ENCODE measurements around the gene LAMP1. TPM values are rescaled to one million over a fixed set of nuclear protein-coding genes. Genes with fewer than 3 reads are reported as not detected.
"Not testable (repeated sequence)": the region's sequence is repeated elsewhere in the genome, so short reads cannot be mapped to it uniquely, and the experiment has no call there.

Gene LAMP1
- total RNA-seq, 1 donor from 2014 or later: 211 TPM

DNA sequence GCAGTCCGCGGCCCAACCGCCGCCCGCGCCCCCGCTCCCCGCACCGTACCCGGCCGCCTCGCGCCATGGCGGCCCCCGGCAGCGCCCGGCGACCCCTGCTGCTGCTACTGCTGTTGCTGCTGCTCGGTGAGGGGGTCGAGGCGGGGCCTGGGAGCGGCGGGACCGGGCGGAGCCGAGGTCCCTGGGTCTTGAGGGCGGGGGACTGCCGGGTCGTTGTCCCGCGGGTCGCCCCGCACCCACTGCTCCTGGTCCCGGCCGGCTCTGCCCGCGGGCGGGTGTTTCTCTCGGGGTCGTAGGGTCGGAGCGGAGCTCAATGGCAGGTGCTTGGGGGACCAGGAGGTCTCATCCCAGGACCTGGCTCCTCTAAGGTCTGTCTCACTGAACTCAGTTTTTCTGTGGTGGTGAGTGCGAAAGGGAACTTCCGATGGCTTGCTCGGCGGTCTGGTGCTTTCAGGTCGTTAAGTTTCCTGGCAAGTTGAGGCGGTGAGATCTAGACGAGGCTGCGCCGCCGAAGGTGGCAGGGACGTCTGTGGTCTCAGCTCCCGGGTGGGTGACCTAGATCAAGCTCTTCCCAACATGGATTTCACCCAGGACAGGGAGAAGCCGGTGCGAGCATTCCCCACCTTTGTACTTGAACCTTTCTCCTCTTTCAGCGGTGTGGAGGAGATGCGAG is 467 bp downstream of the LAMP1 start:
- DNase-seq (ENCODE audit: low read depth): no peak

DNA sequence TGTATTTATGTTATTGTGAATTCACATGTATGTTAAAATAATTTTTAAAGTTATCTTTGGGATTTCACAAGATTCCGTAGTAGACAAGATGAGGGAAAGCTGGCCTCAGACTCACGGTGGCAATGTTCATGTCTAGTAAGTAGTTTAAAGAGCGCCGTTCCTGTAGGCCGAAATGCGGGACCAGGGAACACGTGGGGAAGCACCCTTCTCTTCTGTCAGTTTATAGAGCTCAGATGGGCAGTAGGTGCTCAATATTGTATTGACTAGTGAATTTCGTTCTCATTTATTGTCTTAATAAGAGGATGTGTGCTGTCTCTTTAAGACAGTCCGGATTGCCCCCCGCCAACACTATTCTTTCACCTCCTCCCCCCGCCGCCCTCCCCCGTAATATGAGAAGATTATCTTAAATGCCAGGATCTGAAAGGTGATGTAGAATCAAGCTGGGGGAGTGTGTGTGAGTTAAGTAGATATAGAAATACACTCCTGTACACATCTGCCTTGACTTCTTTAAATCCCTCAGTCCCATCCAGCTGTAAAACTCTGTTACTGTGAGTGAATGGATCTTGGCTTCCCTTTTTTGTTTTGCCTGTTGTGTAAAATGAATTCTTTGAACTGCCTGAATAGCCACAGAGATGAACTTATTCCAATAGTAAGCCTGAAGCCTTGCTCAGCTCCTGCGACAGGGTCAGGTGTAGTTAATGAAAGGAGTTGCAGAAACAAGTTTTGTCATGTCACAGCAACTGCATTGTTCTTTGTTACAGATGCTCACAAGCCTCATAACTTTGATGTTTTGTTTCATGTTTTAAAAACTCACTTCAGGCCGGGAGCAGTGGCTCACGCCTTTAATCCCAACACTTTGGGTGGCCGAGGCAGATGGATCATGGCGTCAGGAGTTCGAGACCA is 1.3 kb downstream of the LAMP1 start:
- DNase-seq (ENCODE audit: low read depth): no peak

DNA sequence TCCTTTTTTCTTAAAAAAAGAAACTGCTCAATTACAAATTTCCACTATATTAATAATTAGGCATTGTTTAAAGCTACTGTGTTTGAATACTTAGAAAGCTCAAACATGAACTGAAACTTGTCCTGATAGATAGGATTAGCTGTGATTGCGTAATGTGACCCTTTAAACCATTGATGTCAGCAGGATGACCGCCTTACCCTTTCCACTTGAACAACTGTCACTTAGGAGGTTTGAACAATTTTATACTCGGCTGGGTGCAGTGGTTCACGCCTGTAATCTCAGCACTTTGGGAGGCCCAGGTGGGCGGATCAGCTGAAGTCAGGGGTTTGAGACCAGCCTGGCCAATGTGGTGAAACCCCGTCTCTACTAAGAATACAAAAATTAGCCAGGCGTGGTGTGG is 2.9 kb downstream of the LAMP1 start:
- DNase-seq (ENCODE audit: low read depth): peak; percentile 33

DNA sequence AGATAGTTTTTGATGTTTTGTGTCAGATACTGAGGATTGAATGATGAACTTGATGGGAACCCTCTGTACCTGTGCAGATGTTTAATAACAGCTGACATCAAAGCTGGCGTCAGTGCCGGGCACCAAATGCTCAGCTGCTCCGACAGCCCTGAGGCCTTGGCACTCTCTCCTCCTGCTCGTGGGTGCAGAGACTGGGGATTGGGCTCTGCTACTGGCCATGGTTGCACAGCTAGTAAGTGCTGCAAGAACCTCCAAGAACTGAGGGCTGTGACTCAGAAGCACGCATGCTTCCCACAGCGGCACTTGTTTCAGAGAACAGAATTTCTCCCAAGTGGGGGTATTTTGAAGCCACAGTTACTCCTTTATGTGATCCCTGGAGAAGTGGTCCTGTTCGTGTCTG is 5.9 kb downstream of the LAMP1 start:
- no peak for DNase-seq (ENCODE audit: low read depth)

DNA sequence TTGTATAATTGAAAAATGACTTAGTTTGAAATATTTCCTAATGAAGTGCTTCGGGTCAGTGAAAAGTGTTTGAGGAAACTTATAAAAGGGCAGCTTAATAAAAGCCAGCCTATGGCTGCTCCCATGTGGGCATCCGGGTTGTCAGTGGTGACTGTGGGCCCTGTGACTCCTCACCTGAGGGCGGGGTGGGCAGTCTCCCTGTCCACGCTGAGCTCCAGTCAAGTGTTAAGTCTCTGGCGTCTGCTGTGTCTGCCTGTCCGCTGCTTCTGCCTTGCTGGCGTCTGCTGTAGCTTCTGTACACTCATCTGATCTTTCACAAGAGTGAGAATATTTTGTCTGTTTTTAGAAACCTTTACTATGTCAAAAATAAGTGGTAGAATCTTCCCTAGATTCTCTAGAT is 7.1 kb downstream of the LAMP1 start:
- DNase-seq (ENCODE audit: low read depth): no peak

DNA sequence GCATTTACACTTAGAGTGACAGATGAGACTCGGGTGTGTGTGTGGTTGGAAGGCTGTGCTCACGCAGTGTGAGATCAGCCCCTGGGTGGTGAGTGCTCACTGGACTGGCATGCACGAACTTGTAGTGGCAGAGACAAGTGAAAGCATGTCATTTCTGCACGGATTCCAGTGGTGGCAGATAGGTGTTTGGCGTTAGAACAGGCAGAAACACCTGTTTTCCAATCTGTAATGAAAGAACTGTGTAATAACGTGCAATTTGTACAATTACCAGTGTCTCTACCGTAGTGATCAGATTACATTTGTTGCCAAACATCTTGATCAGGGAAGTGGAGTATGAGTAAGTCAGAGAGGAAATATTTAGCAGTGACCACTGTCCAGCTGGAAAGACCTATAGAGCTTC is 8.2 kb downstream of the LAMP1 start:
- peak; percentile 73 for DNase-seq (ENCODE audit: low read depth)

DNA sequence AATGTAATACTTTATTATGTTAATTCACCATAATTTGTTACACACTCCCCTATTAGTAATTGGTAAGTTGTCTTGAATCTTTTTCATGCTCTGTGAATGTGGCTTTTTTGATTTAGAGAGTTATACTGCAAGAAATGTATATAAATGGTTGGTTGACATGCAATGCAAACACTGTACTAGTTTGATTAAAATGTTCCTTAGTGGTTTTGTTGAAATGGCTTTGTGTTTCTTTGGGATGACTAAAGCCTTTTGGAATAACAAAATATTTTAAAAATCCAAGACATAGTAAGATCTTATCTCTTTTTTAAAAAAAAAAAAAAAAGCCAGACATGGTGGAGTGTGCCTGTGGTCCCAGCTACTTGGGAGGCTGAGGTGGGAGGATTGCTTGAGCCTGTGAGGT is 10.5 kb downstream of the LAMP1 start:
- DNase-seq (ENCODE audit: low read depth): no peak

DNA sequence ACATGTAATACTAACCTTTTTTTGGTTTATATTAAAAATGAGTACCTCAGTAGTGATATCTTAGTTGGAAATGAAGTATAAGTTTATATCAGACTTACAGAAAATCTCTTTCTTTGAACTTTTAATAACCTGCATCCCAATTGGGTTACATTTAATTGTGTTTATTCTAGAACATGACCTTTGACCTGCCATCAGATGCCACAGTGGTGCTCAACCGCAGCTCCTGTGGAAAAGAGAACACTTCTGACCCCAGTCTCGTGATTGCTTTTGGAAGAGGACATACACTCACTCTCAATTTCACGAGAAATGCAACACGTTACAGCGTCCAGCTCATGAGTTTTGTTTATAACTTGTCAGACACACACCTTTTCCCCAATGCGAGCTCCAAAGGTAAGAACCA is 12.4 kb downstream of the LAMP1 start:
- DNase-seq (ENCODE audit: low read depth): no peak

DNA sequence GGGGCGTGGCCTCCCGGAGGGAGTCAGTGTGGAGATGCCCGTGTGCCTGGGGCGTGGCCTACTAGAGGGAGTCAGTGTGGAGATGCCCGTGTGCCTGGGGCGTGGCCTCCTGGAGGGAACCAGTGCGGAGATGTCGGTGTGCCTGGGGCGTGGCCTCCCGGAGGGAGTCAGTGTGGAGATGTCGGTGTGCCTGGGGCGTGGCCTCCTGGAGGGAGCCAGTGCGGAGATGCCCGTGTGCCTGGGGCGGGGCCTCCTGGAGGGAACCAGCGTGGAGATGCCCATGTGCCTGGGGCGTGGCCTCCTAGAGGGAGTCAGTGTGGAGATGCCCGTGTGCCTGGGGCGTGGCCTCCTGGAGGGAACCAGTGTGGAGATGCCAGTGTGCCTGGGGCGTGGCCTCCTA is 17.1 kb downstream of the LAMP1 start:
- not testable (repeated sequence) for DNase-seq (ENCODE audit: low read depth)

DNA sequence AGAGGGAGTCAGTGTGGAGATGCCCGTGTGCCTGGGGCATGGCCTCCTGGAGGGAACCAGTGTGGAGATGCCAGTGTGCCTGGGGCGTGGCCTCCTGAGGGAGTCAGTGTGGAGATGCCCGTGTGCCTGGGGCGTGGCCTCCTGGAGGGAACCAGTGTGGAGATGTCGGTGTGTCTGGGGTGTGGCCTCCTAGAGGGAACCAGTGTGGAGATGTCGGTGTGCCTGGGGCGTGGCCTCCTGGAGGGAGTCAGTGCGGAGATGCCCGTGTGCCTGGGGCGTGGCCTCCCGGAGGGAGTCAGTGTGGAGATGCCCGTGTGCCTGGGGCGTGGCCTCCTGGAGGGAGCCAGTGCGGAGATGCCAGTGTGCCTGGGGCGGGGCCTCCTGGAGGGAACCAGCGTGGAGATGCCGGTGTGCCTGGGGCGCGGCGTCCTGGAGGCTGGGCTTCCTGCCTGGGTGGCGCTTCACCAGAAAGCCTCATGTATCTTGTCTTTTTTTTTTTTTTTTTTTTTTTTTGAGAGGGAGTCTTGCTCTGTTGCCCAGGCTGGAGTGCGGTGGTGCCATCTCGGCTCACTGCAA is 17.9 kb downstream of the LAMP1 start:
- not testable (repeated sequence) for DNase-seq (ENCODE audit: low read depth)

DNA sequence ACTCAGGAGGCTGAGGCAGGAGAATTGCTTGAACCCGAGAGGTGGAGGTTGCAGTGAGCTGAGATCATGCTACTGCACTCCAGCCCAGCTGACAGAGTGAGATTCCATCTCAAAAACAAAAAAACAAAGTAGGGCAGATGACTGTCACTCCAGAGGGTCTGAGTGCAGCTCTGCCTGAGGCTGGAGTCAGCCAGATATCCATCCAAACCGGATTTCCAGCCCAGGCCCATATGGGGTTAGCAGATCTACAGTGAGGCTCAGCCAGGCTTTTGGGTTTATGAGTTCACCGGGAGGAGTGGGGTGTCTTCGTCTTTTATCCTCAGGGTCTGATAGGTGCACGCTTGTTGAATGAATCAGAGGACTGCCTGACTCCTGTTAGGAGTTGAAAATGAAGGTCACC is 19.0 kb downstream of the LAMP1 start:
- DNase-seq (ENCODE audit: low read depth): no peak

DNA sequence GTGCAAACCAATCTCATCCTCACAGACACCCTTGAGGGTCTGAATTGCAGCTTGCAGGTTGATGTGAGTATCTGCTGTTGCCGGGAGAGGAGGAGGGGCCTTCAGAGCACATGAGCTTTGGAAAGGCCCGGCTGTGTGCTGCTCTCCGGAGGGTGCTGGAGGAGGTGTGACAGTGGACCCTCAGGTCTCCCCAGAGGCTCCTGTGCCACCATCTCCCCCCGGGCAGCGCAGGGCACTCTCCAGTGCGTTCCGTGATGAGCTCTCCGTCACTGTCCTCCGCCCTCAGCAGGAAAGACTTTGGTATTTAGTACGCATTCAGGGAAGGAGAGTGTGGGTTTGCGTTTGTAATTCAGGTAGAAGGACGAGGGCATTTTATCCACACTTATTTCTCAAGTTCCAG is 20.0 kb downstream of the LAMP1 start:
- DNase-seq (ENCODE audit: low read depth): no peak

DNA sequence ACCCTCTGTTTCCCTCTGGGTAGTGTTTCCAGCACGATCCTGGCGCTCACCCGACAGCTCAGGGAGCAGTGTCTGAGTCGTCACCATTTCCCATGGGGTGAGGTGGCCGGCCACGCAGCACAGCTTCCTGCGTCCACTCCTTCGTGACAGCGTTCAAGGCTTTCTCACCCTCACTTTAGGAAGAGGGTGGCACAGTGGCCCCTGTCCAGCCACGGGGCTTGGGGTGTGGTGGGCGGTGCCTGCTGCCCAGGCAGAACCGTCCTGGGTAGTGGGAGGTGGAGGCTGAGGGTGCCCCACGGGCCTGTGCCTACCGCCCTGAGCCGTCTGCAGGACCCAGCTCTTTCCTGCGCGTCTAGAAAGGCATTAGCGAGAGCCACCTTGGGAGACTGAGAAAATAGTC is 21.9 kb downstream of the LAMP1 start:
- DNase-seq (ENCODE audit: low read depth): no peak

DNA sequence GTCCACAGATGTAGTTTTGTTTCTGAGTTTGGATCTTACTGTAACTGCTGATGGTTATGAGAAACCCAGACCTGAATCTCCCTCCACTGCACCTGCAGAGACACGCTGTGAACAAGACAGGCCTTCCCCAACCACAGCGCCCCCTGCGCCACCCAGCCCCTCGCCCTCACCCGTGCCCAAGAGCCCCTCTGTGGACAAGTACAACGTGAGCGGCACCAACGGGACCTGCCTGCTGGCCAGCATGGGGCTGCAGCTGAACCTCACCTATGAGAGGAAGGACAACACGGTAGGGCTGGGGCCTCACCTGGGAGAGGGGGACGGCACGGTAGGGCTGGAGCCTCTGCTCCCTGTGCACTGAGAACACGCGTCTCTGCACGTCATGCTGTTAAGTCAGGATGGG is 22.3 kb downstream of the LAMP1 start:
- DNase-seq (ENCODE audit: low read depth): no peak

DNA sequence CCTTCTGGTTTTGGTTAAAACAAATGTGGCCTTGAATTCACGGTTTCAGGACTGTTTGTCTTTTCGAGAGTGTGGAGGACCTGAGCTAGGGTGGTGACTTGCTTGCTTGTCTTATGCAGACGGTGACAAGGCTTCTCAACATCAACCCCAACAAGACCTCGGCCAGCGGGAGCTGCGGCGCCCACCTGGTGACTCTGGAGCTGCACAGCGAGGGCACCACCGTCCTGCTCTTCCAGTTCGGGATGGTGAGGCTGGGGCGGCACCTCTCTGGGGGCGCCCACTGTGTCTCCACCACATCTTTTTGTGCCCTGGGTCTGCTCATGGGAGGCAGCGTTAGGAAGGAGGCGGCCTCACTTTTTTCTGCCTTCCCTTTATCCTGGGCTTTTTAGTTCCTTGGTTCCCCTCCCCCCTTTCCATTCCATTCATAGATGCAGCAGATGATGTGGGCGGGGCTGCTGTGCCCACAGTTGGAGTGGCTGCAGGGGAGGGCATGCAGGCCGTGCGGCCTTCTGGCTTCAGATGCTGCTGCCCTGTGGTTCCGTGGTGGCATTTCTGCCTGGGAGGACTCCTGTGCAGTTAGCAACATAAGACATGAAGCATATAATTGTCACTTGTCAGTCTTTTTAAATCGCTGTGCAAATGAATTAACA is 23.3 kb downstream of the LAMP1 start:
- peak; percentile 90 for DNase-seq (ENCODE audit: low read depth)

DNA sequence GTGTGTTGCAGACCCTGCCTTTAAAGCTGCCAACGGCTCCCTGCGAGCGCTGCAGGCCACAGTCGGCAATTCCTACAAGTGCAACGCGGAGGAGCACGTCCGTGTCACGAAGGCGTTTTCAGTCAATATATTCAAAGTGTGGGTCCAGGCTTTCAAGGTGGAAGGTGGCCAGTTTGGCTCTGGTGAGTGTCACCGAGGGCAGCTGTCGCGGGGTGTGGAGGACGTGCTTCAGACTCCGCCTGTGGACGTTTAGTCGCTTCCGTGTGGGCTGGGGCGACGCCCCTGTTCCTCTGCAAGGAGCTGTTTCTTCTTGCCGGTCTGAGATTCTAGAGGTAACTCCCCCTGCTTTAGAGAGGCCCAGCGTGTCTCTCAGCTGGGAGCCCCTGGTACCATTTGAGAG is 24.5 kb downstream of the LAMP1 start:
- no peak for DNase-seq (ENCODE audit: low read depth)

DNA sequence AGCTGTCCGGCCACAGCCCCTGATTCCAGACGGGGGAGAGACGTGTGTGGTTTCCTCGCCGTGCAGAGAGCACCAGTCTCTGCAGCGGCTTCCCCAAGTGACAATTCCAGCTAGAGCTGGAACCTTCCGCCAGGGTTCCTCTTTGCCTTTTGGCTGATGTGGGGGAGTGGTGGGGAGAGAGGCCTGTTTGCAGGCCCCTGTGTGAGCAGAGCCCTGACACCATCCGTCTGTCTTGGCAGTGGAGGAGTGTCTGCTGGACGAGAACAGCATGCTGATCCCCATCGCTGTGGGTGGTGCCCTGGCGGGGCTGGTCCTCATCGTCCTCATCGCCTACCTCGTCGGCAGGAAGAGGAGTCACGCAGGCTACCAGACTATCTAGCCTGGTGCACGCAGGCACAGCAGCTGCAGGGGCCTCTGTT is 25.0 kb downstream of the LAMP1 start:
- DNase-seq (ENCODE audit: low read depth): no peak

DNA sequence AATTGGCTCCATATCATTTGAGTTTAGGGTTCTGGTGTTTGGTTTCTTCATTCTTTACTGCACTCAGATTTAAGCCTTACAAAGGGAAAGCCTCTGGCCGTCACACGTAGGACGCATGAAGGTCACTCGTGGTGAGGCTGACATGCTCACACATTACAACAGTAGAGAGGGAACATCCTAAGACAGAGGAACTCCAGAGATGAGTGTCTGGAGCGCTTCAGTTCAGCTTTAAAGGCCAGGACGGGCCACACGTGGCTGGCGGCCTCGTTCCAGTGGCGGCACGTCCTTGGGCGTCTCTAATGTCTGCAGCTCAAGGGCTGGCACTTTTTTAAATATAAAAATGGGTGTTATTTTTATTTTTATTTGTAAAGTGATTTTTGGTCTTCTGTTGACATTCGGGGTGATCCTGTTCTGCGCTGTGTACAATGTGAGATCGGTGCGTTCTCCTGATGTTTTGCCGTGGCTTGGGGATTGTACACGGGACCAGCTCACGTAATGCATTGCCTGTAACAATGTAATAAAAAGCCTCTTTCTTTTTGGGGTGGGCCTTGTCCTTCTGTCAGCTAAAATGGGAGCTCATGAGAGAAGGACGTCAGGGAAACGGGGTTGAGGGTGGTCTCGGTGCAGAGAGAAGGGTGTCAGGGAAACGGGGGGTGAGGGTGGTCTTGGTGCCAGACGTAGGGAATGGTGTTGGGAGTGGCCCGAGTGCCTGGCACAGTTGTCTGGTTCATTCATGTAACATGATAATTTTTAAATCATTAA is 26.0 kb downstream of the LAMP1 start:
- no peak for DNase-seq (ENCODE audit: low read depth)

DNA sequence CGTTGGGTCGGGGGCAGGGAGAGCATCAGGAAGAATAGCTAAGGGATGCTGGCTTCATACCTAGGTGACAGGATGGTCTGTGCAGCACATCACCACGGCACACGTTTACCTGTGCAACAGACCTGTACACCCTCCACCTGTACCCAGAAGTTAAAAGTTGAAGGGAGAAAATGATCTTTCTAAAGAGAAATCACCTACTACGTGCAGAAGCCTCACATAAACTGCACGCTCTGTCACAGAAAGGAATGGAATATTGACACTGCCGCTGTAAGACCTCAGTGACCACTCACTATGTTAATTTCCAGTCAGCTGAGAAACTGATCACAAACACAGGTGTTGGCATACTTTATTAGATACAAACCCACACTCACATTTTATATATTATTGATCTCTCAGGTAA is 26.8 kb downstream of the LAMP1 start:
- DNase-seq (ENCODE audit: low read depth): no peak

DNA sequence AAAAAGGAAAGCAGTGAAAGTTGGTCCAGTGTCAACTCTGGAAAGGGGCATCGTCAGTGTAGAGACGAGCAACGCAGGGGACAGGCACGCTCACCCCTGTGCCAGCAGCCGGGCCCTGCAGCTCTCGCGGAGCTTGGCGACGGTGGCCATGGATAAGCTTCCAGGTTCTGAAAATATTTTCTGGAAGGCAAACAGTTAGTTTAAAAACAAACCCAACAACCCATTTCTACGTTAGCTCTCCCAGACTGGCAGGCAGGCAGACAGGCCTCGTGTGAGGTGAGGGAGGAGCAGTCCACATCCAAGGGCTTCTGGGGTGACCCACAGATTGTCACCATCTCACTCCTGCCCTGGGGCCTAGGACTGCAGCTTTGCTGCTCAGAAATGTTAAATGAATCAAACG is 27.4 kb downstream of the LAMP1 start:
- no peak for DNase-seq (ENCODE audit: low read depth)

DNA sequence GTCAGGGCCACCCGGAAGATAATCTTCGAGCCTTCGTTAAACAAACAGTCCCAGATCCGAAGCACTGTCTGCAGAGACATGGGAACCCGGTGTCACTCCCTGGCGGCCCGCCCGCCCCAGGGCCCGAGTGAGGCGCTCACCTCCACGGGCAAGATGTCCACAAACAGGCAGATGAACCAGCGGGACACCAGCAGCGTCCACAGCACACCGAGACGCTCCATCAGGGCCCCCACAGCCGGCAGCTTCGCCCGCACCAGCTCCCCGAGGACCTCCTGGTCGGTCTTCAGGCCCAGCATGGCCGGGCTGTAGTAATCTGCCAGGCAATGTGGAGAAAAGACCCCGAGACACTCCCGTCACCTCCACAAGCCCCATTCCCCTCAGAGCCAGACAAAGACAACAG is 28.7 kb downstream of the LAMP1 start:
- no peak for DNase-seq (ENCODE audit: low read depth)
